Body of pancreas (tissue), 4 donors: ENCODE measurements around the gene PTGFRN. TPM values are rescaled to one million over a fixed set of nuclear protein-coding genes. Genes with fewer than 3 reads are reported as not detected.
"Not testable (repeated sequence)": the region's sequence is repeated elsewhere in the genome, so short reads cannot be mapped to it uniquely, and the experiment has no call there.

Experiments
- ATAC-seq: fragments of 150-250 bp; one replicate; pipeline ENCODE4 v1.9.1; 2016
- DNase-seq, 4 donors: peaks; one replicate each; pipeline ENCODE4 v3.0.0-alpha.2; 2019
- H3K27ac ChIP-seq, 4 donors: fragments of 200-600 bp; sonication (generic); 1 replicate in 3 of 4; 2 replicates in 1 of 4; pipeline versions ENCODE4 v1.5.1 to v1.6.1; 2016 to 2019; ENCODE audit warnings: mild to moderate bottlenecking in 1 of 4, mixed read lengths in 1 of 4, moderate library complexity in 1 of 4
- H3K27me3 ChIP-seq, 2 donors: fragments of 200-600 bp; sonication (generic); one replicate each; pipeline ENCODE4 v1.6.0; 2016; ENCODE audit warnings: mild to moderate bottlenecking in 1 of 2
- H3K36me3 ChIP-seq, 2 donors: fragments of 200-600 bp; sonication (generic); replicated peaks in 1 of 2; 2 replicates each; pipeline ENCODE4 v1.5.1; 2016; ENCODE audit warnings: low read depth in 2 of 2; ENCODE audit not compliant: insufficient read depth in 1 of 2
- H3K4me1 ChIP-seq: fragments of 200-600 bp; sonication (generic); one replicate; pipeline ENCODE4 v1.6.0; 2016
- H3K4me3 ChIP-seq, 2 donors: fragments of 200-600 bp; sonication (generic); 1 replicate in 1 of 2; 2 replicates in 1 of 2; pipeline ENCODE4 v1.5.1; 2016 to 2019
- H3K9me3 ChIP-seq, 3 donors: fragments of 200-600 bp; sonication (generic); 1 replicate in 2 of 3; 2 replicates in 1 of 3; pipeline ENCODE4 v1.5.1; 2016
- CTCF ChIP-seq, 7 experiments: fragments of 450-650 bp in 4 of 7; fragments of 200-600 bp in 3 of 7; sonication (generic) in 3 of 7; IDR thresholded peaks; one replicate each; pipeline ENCODE4 v1.5.1; 2016 to 2019; ENCODE audit warnings: antibody characterized with exemption in 7 of 7
- POLR2A ChIP-seq, 3 donors: fragments of 450-650 bp; IDR thresholded peaks; one replicate each; pipeline ENCODE4 v1.6.1; 2016; ENCODE audit warnings: antibody characterized with exemption in 3 of 3, mild to moderate bottlenecking in 2 of 3
- WGBS, 2 donors: methylation state at CpG; one replicate each; pipeline ENCODE4 v1.1.5; 2017; 5-methylcytosine and 5-hydroxymethylcytosine counted together
- intact Hi-C: fragments of 100-400 bp; cut with DNase I; formaldehyde crosslinking; loops from one replicate; pipeline ENCODE4 v1.15.1; 2023
- total RNA-seq, 2 donors: library from RNA; depleted of rRNA; stranded (reverse); fragments of >200 nt; gene quantifications; one replicate each; pipeline ENCODE4 v1.1.0, GENCODE V29; 2016

Gene PTGFRN
- total RNA-seq, result 10 to 100 TPM; 35.0 to 76.8 TPM

GRCh38 chr1:116909512-116910378 is at the start of gene PTGFRN:
PTGFRN (plus strand) TSS chr1:116909916; CDS start chr1:116910204, 288 bp downstream.
- Histone ChIP-seq H3K4me3 (peak within 1 kb of the TSS; percentile 49 to 68), H3K27ac (peak within 1 kb of the TSS; percentile 79 to 91 (median 85)), H3K9me3 (no peaks in the 10 kb centered on the region), H3K36me3 (no peaks in the 10 kb centered on the region), H3K4me1 (peaks cover 42% of the 10 kb centered on the region), H3K27me3 (no peaks in the 10 kb centered on the region)
- DNase-seq, result peak; percentile 79 to 82 (median 81)
- TF ChIP-seq CTCF (IDR thresholded peaks at IDR 0.05) (no peak), POLR2A (IDR thresholded peaks at IDR 0.05) (peak; percentile 62 to 84 (median 81))
- WGBS, 2 donors, result 2 to 4% methylated on average over 12 to 85 of the region's 86 CpGs
- peak; percentile 74 for ATAC-seq
- intact Hi-C loops, result no loop called here

- H3K27me3 ChIP-seq, H3K4me3 ChIP-seq, H3K27ac ChIP-seq, intact Hi-C loops, ATAC-seq, H3K36me3 ChIP-seq, DNase-seq, H3K9me3 ChIP-seq, H3K4me1 ChIP-seq: not testable (repeated sequence)
- 82 to 84% methylated on average over 2 of the region's 2 CpGs for WGBS, 2 donors
These were observed 49.5 kb upstream of the PTGFRN start for GRCh38 chr1:116860167-116860566.

- no peaks in the 10 kb centered on the region for H3K27me3 ChIP-seq
- ATAC-seq, result no peak
- H3K27ac ChIP-seq, result no peak overlapping the region
- 86 to 88% methylated on average over 3 of the region's 3 CpGs for WGBS, 2 donors
- H3K36me3 ChIP-seq, result no peaks in the 10 kb centered on the region
- no peak for TF ChIP-seq POLR2A (IDR thresholded peaks at IDR 0.05)
- intact Hi-C loops, result no loop called here
- H3K4me1 ChIP-seq, result no peaks in the 10 kb centered on the region
- H3K4me3 ChIP-seq, result no peak overlapping the region
- no peak for DNase-seq
- H3K9me3 ChIP-seq, result no peaks in the 10 kb centered on the region
These were observed 48.6 kb upstream of the PTGFRN start for GRCh38 chr1:116861137-116861536.

- H3K9me3 ChIP-seq, ATAC-seq, H3K27ac ChIP-seq, H3K36me3 ChIP-seq, H3K4me3 ChIP-seq, H3K4me1 ChIP-seq, H3K27me3 ChIP-seq, intact Hi-C loops, DNase-seq: not testable (repeated sequence)
- WGBS, 2 donors, result 96 to 98% methylated on average over 3 of the region's 3 CpGs
These were observed 46.7 kb upstream of the PTGFRN start for GRCh38 chr1:116863031-116863430.

GRCh38 chr1:116866478-116866877 is 43.2 kb upstream of the PTGFRN start:
- ATAC-seq, DNase-seq, H3K4me3 ChIP-seq, intact Hi-C loops, H3K9me3 ChIP-seq, H3K27ac ChIP-seq, H3K36me3 ChIP-seq, H3K4me1 ChIP-seq, H3K27me3 ChIP-seq: not testable (repeated sequence)
- 86 to 91% methylated on average over 2 of the region's 2 CpGs for WGBS, 2 donors

- DNase-seq (no peak), ATAC-seq (no peak)
- Histone ChIP-seq H3K27me3 (no peaks in the 10 kb centered on the region), H3K27ac (no peak overlapping the region), H3K36me3 (no peaks in the 10 kb centered on the region), H3K9me3 (no peaks in the 10 kb centered on the region), H3K4me1 (peaks cover 11% of the 10 kb centered on the region), H3K4me3 (no peak overlapping the region)
- intact Hi-C loops, result no loop called here
- TF ChIP-seq POLR2A (IDR thresholded peaks at IDR 0.05), result no peak
- TF ChIP-seq CTCF (IDR thresholded peaks at IDR 0.05), result no peak
- 36 to 46% methylated on average over 3 of the region's 3 CpGs for WGBS, 2 donors
These were observed 41.3 kb upstream of the PTGFRN start for GRCh38 chr1:116868385-116868784.
